IPS-NIHi7 (cell line): Measurements from ENCODE around the gene GPR87.

Source experiments
- DNase-seq: peaks from one replicate; pipeline ENCODE4 v3.0.0; 2012; ENCODE audit warnings: mixed read lengths; ENCODE audit errors: extremely low spot score

Gene GPR87, protein sequence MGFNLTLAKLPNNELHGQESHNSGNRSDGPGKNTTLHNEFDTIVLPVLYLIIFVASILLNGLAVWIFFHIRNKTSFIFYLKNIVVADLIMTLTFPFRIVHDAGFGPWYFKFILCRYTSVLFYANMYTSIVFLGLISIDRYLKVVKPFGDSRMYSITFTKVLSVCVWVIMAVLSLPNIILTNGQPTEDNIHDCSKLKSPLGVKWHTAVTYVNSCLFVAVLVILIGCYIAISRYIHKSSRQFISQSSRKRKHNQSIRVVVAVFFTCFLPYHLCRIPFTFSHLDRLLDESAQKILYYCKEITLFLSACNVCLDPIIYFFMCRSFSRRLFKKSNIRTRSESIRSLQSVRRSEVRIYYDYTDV

DNA sequence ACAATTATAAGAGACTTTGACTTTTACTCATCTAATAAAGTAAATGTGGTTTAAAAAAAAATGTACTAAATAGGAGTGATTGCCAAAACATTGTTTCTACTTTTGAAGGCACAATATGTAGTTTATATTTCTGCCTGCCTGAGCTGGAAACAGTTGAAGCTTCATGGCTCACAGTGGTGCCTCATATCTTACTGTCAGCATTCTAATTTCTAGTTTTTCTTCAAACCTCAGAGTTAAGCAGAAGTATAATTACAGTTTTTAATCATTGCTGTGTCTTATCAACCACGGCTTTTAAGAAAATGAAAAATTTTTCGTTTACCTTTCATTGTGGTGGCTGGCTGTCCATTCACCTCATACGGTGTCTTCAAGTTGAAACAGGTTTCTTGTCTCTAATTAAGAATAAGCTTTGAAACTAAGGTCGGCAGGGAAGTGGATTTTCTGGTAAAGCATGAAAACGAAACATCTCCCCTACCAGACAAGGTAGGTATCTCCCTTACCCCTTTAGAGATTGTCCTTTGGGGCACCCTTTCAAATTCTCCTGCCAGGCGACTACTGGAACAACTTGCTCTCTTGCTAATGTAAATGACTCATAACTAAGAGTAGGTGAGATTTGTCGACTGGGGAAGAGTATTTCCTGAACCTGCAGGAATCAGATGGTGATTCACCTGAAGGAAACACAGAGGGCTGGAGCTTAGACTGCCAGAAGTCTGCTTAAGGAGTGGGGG is at the start of gene GPR87:
GPR87 (minus strand) TSS at position 554 of the 725 bp plus-strand sequence. CDS start 16,720 bp downstream, outside the sequence.
- peak; percentile 53 for DNase-seq

DNA sequence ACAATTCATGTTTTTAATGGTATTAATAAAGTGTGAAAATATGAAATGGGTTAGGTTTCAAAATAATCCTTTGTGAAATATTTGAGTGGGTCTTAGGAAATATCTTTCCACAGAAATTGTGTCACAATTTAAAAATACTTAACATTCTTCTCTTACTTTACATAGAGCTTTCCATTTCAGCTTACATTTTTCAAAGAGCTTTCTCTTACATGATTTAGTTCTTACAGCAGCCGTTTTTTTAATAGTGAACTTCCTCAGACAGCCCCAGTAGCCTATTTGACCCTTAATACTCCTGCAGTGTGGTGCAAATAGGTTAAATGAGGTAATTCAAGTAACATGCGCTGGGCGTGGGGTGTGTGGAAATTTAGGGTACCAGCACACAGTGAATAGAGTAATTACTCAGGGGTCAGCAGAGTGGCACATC is 46.1 kb upstream of the GPR87 start:
- no peak for DNase-seq

DNA sequence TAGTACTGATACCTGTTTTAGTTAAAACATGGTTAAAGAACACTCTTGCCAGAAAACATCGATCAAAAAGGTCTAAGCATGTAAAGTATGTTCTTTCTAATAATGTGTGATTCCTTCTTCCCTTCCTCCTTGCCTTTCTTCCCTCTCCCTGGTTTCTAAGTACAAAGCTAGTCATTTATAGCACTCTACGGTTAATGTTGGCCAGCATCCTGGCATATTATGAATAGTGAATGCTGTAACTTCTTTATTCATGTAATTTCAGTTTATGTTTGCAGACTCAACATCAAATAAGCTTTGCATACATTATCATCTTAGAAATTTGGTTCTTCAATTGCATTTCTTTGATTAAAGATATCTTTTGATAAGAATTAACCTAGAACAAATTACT is 40.8 kb upstream of the GPR87 start:
- no peak for DNase-seq

DNA sequence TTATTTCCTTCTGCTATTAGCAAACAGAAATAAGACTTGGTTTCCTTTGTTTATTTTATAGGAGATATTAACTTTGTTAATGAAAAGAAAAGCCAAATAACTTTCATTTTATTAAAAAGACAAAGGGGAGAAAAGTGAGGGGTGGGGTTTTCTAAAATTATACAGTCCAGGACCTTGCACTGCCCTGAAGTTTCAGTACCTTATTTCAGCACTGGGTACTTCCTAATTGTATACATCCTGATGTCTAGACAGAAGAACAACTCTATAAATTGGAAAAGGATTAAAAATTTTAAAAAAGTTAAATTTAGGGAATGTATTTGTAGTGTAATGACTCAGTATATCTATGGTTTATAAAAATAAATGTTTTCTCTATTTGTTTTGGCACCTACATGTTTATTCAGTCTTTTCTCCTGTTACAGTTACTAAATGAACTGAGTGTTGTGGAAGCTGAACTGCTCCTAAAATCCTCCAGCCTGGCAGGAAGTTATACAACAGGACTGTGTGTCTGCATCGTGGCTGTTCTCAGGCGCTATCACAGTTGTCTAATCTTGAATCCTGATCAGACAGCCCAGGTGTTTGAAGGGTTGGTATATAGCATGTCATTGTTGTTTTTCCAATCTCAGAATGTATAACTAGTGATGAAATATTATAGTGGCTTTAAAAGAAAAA is 40.3 kb upstream of the GPR87 start:
- no peak for DNase-seq

DNA sequence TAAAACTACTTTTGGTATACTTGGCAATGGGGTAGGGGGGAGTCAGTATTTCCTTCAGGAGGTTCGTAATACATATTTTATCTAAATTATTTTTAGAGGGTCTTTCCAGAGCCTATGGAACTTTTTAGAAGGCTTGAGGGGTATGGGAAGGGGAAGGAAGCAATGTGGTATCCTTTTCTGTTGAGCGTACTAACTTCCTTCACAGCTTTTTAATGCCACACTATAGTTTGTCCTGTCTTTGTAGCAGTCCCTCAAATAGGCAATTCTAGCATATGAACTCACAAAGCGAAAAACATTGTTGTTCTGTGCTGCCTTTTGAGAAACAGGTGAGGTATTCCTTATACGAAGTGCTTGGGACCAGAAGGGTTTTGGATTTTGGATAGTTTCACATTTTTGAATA is 35.0 kb upstream of the GPR87 start:
- no peak for DNase-seq

DNA sequence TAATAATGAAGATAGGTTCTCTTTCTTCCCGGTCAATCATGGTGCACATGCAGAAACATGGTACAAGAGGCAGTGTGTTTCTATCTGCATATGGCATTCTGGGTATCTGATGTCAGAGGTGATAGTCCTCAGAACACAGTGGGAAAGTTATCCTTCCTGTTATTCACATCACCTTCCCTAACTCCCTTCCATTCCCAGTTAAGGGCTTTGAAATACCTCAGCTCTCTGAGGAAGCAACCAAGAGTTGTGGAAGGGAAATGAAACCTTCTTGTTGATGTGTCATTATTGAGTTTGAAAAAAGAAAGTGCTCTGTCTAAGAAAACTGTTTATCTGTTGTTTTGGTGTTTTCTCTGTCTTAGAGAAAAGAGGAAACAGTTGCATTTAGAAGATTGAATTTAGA is 34.6 kb upstream of the GPR87 start:
- no peak for DNase-seq

DNA sequence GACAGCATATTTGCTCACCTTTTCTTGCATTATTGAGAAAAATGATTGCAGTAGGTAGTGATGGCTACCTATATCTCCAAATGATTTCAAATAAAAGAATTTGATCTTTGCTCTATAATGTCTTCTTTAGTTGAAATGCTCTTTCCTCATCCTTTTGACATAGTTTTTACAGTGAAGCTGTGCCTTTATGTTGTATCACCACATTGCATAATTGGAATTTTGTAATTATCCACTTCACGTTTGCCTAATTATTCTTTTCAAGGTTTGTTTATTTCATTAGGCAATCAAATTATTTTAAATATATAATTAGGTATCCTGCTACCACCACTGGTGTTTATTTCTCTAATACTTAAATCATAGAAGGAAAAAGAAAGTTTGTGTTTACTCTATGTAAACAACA is 34.0 kb upstream of the GPR87 start:
- no peak for DNase-seq

DNA sequence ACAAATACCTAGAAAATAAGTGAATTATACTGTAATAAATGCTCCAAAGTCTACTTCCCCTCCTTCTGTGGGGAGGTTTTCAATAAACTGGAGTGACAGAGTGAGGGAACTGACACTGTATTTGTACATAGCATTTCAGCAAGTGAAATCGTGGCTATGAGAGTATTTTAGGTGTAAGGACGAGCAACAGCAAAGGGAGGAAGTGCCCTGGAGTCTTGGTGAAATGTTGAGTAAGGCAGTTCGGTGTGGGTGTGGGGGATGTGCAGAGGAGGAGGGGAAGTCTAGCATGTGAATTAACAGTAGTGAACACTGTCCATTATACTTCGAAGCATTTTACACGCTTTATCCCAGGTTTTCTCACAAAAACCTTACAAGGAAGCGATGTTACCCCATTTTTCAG is 30.8 kb upstream of the GPR87 start:
- no peak for DNase-seq

DNA sequence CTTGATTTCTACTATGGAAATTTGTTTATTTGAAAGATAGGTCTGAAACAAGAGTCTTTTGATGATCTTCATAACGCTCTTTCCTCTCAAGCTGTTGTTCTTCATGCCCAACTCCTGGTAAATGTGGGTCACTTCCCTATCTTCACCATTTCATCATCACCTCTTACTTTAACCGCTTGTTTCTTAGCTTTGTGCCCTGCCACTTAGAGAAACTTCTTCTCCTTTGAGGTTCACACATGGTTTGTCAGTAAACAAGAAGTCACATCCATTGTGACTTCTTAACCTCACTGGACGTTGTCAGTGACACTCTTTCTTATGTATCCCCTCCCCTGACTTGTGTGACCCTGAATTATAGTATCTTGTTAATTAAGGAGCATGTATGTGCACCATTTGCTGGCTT is 29.7 kb upstream of the GPR87 start:
- DNase-seq = no peak

DNA sequence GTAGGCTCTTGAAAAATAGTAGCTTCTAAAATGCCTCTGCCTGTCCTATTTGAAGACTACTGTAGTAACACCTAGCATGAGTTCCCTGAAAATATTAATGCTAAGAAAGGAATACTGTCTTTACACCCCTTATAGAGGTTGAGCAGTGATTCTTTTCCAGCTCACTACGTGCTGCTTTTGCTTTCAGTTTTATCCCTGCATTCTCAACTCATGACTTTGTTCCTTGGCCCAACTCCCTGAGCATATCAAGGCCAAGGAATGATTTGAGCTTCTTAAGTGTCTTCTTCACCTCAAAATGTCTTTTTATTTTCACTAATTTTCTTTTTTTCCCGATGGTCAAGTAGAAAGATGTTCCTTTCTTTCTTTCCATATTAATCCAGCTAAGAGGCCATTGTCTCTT is 29.2 kb upstream of the GPR87 start:
- DNase-seq = no peak

DNA sequence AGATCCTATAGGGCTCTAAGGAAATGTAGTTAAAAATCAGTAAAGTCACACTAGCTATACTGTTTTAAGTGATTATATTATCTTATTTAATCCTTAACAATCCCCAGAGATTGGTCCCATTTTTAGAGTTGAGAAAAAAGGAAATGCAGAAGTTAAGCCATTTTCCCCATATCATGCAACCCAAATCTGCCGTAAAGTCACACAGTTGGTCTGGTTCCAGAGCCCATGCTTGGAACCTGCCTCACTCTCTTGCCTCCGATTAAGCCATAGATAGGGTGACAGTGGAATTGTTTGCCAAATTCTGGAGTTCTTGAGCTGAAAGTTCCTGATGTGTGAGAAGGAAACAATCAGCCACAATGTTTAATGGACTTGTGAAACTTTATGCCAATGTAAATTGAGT is 15.1 kb upstream of the GPR87 start:
- no peak for DNase-seq

DNA sequence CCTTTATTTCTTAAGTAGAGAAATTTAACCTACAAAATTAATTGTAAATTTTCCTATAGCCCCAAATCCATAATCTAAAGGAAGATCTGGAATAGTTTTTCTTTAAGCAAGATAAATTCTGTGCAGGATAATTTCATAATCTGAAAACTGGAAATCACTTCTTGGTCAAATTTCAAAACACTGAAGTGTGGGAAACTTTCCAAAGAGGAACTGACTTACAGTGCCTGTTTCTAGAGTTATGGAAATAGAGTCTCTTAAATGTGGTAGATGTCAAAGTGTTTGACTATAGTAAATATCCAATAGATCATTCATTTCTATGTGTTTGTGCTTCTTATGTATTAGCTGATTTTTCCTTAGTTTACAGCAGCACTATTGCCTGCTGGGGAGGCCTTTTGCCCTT is 14.3 kb upstream of the GPR87 start:
- no peak for DNase-seq

DNA sequence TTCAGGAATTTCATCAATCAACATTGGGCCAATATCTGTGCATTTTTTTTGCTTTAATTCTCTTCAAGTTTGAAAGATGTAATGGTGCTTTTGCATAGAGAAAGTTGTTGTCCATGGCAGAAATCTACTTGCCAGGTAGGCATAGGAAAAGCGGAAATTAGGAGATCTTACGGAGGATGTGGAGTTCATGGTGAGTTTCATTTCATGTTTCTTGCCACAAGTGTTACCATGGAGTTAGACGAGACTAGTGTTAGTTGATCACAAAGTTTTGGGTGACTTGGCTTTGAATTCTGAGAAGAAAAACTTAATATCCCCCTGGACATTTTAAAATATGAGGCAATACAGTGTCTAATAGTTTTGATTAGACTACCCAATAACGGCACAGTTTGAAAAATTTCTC is 13.8 kb upstream of the GPR87 start:
- DNase-seq = no peak

DNA sequence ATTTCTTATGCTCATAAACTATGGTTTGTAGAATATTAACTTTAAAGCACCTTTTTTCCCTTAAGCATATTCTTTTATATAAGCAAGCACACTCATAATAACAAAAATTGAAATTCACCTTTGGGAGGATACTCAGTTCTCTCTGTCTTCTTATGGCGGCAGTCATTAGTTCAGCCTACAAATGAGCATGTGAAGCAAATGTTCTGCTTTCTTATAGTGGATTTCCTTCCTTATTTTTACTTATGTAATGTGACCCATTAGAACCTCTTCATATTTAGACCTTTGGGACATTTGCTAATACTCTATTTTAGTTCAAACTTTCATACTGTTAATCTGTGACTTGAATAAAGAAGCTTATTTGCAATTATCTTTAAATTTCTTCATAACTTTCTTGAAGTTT is 12.7 kb upstream of the GPR87 start, which contains the start of gene P2RY13:
P2RY13 (minus strand) TSS at position 187 of the 400 bp plus-strand sequence; CDS start at position 166, 21 bp downstream.
- DNase-seq = no peak

DNA sequence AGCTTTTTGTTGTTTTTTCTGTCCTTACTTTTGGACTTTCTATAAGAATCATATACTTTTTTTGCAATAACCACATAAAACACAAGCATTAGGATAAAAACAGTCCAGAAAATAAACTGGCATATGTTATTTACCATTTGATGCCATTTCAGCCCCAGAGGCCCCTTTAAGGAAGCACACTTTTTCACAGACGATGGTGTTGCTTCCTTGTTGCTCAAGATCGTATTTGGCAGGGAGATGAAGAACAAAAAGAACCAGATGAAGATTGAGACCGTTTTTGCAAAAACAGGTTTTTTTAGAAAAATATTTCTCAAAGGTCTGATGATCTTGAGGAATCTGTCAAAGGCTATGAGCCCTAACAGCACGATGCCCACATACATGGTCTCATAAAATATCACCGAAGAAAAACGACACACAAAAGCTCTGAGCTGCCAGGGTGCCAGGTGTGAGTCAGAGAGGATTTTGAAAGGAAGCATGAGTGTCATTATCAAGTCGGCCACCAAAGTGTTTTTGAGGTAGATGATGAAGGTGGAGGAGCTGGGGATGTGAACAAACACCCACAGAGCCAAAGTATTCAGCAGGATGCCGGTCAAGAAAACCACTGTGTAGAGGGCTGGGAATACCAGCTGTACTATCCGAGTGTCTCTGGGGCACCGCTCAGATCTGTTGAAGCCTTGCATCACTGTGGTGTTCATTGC is 11.8 kb upstream of the GPR87 start:
- DNase-seq = no peak

DNA sequence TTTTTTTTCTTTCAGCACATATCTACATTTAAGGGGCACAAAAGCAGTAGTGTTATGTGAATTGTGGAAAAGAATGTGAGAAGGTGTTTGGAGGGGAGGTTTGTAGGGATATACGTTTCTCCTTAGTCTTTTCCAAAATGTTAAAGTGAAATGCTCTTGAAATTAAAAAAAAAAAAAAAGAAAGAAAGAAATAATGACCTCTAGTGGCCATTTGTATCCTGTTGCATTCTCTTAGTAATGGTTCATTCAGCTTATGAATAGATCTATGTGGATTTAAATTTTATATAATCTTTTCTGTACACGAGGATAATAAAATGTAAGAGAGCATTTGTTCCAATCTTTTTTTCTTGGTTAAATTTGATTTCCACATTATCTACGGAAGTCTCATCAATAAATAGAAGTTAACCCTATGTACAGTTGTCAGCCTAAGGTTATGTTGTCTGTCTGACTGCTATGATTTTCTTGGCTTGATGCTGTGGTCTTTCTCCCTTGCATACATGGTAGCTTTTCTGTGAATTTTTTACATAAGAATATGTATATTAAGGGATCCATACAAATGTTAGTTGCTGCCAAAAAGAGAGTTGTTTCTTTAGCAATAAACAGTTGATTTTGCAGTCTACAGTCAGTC is 11.1 kb upstream of the GPR87 start:
- DNase-seq = no peak

DNA sequence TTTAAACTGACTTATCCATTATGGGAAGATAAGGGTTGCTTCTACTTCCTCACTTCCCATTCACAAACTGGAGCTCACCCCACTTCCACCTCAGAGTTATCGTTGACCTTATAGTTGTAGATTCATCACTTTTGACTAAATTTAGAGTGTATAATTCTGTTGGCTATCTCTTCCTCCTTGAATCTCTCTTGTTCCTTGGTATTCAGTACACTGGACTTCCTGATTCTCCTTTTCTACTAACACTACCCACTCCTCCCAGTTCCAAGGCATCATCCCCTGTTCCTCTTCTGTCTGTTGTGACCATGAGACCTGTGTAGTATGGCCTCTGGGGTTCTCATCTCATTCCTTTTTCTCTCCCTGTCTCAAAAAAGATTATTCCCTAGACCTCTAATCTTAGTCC is 5.9 kb upstream of the GPR87 start:
- no peak for DNase-seq

DNA sequence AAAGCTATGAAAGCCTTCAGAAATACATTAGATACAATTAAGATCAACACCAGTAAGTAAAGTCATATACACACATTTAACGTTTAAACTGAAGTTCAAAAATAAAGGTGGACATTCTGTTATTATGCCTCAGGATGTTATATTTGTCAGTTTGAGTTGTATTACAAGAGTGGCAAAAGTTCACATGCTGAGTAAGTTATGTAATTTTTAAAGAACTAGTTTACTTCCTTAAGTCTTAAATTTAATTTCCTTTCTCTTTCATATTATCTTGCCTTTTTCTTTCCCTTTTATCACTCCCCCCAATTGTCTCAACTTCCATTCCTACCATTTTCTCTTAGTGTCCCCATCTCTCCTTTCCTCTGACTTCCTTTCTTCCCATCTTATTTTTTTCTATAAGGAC is 4.9 kb upstream of the GPR87 start:
- DNase-seq = no peak

DNA sequence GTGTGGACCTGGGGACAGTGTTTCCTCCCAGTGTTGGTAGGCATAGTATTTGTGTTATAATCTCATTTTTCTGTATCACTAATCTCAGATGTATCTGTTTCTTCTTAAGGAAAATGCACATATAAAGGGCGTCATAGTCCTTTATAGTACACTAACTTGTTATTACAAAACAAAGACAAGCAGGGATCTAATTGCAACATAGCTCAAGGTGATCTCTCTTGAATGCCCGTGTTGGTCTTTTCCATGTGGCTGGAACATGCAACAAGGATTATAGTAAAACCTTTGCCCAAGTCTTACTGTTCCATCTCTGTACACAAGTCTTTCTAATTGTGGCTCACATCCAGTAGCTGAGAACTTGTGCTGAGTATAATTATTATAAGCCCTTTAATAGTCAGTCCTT is 3.5 kb upstream of the GPR87 start:
- no peak for DNase-seq

DNA sequence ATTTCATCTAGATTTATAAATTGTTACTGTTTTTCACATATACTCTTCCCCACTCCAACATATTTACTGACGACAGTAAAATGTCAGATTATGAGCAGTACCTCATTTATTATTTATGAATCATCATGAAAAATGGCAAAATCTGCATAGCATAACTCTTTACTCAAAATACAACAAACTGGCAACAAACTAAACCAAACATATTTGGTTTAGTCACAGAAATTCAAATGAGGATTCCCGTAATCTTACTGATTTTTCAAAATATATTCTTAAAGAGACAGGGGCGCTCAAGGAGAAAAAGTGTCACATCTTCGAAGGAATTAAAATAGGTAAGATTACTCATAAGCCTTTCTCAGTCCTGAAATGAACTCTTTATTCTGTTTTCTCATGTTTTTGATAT is 3.0 kb upstream of the GPR87 start:
- no peak for DNase-seq

DNA sequence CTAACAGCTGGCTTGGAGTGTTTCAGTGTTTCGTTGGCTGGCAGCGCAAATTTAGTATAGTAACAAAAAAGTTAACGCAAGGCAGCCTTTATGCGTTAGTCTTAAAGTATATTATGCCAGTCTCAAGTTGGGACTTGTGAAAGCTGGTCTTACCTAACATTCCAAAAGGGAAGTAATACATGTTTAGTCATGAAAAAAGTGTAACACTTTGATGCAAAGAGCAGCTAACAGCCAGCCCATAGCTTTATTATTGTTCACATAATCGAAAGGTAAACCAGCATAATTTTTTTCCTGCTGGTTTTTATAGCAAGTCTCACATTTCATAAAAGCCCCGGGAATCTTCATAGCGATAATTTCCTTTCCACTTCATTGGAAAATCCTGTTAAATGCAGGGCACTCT is 2.4 kb upstream of the GPR87 start:
- no peak for DNase-seq

DNA sequence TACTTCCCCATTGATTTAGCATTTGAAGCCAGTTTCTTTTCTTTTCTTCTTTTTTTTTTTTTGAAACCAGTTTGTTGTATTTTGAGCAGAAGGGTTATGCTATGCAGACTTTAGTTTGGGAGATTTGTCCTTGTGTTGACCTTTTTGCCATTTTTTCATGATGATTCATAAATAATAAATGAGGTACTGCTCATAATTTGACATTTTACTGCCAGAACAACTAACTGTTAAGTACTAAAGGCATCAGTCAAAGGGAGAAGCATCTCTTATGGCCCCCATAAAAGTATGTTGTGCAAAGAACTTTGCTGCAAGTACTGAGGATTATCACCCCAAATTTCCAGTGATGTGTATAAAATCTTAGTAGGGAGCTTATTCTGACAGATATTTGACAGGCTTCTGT is 1.7 kb upstream of the GPR87 start:
- no peak for DNase-seq
